HEK293 (cell line): Measurements from ENCODE around the gene ERN2.

Source experiments
- ATF2 ChIP-seq: fragments of 450-650 bp; formaldehyde crosslinking; IDR thresholded peaks from 2 replicates; pipeline ENCODE4 v1.5.1; 2016; ENCODE audit warnings: missing biosample characterization, missing genetic modification characterization, low read depth
- BCL11B ChIP-seq: fragments of 450-650 bp; formaldehyde crosslinking; IDR thresholded peaks from 2 replicates; pipeline ENCODE4 v1.5.1; 2016; ENCODE audit warnings: low read depth, missing biosample characterization, missing genetic modification characterization
- CTCF ChIP-seq: fragments of 450-650 bp; formaldehyde crosslinking; IDR thresholded peaks from 2 replicates; pipeline ENCODE4 v1.5.1; 2016; ENCODE audit warnings: missing biosample characterization, missing genetic modification characterization
- GLI2 ChIP-seq: fragments of 450-650 bp; formaldehyde crosslinking; IDR thresholded peaks from 2 replicates; pipeline ENCODE4; 2017; ENCODE audit warnings: missing biosample characterization, missing genetic modification characterization, low read depth, borderline replicate concordance
- KLF16 ChIP-seq: fragments of 450-650 bp; formaldehyde crosslinking; IDR thresholded peaks from 2 replicates; pipeline ENCODE4 v1.5.1; 2017; ENCODE audit warnings: missing biosample characterization, missing genetic modification characterization
- ZNF24 ChIP-seq: fragments of 450-650 bp; formaldehyde crosslinking; IDR thresholded peaks from 2 replicates; pipeline ENCODE4 v1.5.1; 2016; ENCODE audit warnings: missing biosample characterization, missing genetic modification characterization
- ZNF292 ChIP-seq: fragments of 450-650 bp; formaldehyde crosslinking; IDR thresholded peaks from 2 replicates; pipeline ENCODE4 v1.5.1; 2016; ENCODE audit warnings: low read depth, missing biosample characterization, missing genetic modification characterization, borderline replicate concordance
- ZNF501 ChIP-seq: fragments of 450-650 bp; formaldehyde crosslinking; IDR thresholded peaks from 2 replicates; pipeline ENCODE4 v1.5.1; 2016; ENCODE audit warnings: missing biosample characterization, missing genetic modification characterization
- ZNF704 ChIP-seq: fragments of 450-650 bp; formaldehyde crosslinking; IDR thresholded peaks from 2 replicates; pipeline ENCODE4 v1.5.1; 2016; ENCODE audit warnings: missing biosample characterization, missing genetic modification characterization
- ZNF830 ChIP-seq: fragments of 450-650 bp; IDR thresholded peaks from 2 replicates; pipeline ENCODE4 v1.5.0; 2018; ENCODE audit warnings: missing biosample characterization, missing genetic modification characterization, low read depth, mild to moderate bottlenecking, moderate library complexity

- TF ChIP-seq ZNF24 (tag by site-specific recombination) (no peak), KLF16 (tag by site-specific recombination) (no peak), ZNF292 (tag by site-specific recombination) (no peak), ZNF704 (no peak), ATF2 (tag by site-specific recombination) (no peak), CTCF (tag by site-specific recombination) (no peak), ZNF501 (no peak), ZNF830 (tag by site-specific recombination) (no peak), GLI2 (tag by site-specific recombination) (no peak), BCL11B (no peak)
Observed at GRCh38 chr16:23734176-23734893, 21.3 kb upstream of the ERN2 start.
